Measurements from ENCODE around the gene GRIK3.

DNA sequence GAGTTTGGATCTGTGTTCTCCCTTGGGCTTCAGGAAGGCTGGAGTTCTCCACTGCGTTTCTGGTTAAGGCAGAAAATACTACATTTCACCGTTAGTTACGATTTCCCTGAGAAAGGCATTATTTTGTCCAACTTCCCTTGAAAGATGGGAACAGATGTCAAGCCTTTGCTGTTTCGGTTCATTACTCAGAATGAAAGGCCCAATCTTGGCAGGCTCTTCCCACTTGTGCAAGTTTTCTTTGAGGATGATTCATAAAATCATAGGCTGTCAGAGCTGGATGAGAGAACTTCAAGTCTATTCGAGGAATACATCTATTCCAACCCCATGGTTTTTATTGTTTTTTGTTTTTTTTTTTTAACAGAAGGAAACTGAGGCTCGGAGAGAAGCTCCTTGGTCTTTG, 205.2 kb downstream of the GRIK3 start:
- TF ChIP-seq FOXM1 (IDR thresholded peaks at IDR 0.05; ENCODE audit: borderline replicate concordance) (no peak), SP1 (IDR thresholded peaks at IDR 0.05) (no peak), BHLHE40 (IDR thresholded peaks at IDR 0.05; ENCODE audit: borderline replicate concordance) (no peak)

Data from HEK293T (cell line).